Neural progenitor cell (in vitro differentiated cells): ENCODE results near the gene HOXD1.

Source experiments
- CTCF ChIP-seq: fragments of 200-600 bp; sonication (generic); IDR thresholded peaks from 2 replicates; pipeline ENCODE4 v1.5.1; 2017; ENCODE audit warnings: antibody characterized with exemption, mild to moderate bottlenecking
- EZH2phosphoT487 ChIP-seq: fragments of 200-600 bp; sonication (generic); IDR thresholded peaks from 2 replicates; pipeline ENCODE4 v1.6.1; 2017; ENCODE audit warnings: antibody characterized with exemption

GRCh38 chr2:176162911-176163671, 25.4 kb upstream of the HOXD1 start:
- TF ChIP-seq CTCF (no peak), EZH2phosphoT487 (peak; percentile 66)
